B cell (primary cell): Measurements from ENCODE around the gene PYGM. TPM values are rescaled to one million over a fixed set of nuclear protein-coding genes. Genes with fewer than 3 reads are reported as not detected.

Source experiments
- ATAC-seq: fragments of 200-7000 bp; cut with Tn5 transposase; one replicate; pipeline ENCODE4 v1.10.0; 2021; ENCODE audit warnings: low read depth, mild to moderate bottlenecking, moderate number of reproducible peaks, moderate library complexity
- CTCF ChIA-PET: fragments of 350-600 bp; sonication (Branson Sonifier 250); formaldehyde crosslinking; loops from one replicate; lab custom pipeline; 2021; ENCODE audit warnings: antibody characterized with exemption, inconsistent platforms; lab: Charles Lee
- POLR2A ChIA-PET: fragments of 350-600 bp; sonication (Branson Sonifier 250); formaldehyde crosslinking; loops from one replicate; lab custom pipeline; 2021; ENCODE audit warnings: antibody characterized with exemption; lab: Charles Lee
- DNase-seq: peaks from one replicate; pipeline ENCODE4 v3.0.0; 2013
- H2AFZ ChIP-seq: 2 replicates; pipeline ENCODE4 v1.6.1; 2012; ENCODE audit warnings: mild to moderate bottlenecking, low read depth, low read length; ENCODE audit not compliant: insufficient read depth, poor library complexity, severe bottlenecking
- H3K27ac ChIP-seq, 2 donors: 1 replicate in 1 of 2; 2 replicates in 1 of 2; pipeline ENCODE4 v1.5.1; 2012 to 2013; ENCODE audit warnings: low read length in 2 of 2, mild to moderate bottlenecking in 2 of 2, moderate library complexity in 1 of 2
- H3K27me3 ChIP-seq, 4 experiments: fragments of 200-600 bp in 1 of 4; sonication (generic) in 1 of 4; replicated peaks in 1 of 4; 1 replicate in 2 of 4; 2 replicates in 2 of 4; pipeline versions ENCODE4 v1.6.1 to v1.7.0; 2013 to 2016; ENCODE audit warnings: low read length in 3 of 4, mild to moderate bottlenecking in 2 of 4, mixed read lengths in 1 of 4, moderate library complexity in 1 of 4; ENCODE audit not compliant: insufficient read depth in 4 of 4, control insufficient read depth in 3 of 4; ENCODE audit errors: control extremely low read depth in 1 of 4
- H3K36me3 ChIP-seq, 2 experiments: replicated peaks in 1 of 2; 1 replicate in 1 of 2; 2 replicates in 1 of 2; pipeline versions ENCODE4 v1.6.1 to v1.7.1; 2013; ENCODE audit warnings: low read length in 1 of 2; ENCODE audit not compliant: insufficient read depth in 2 of 2, control insufficient read depth in 1 of 2; ENCODE audit errors: control extremely low read depth in 1 of 2, extremely low read depth in 1 of 2
- H3K4me1 ChIP-seq, 2 donors: fragments of 200-600 bp in 1 of 2; sonication (generic) in 1 of 2; 1 replicate in 1 of 2; 2 replicates in 1 of 2; pipeline versions ENCODE4 v1.5.1 to v1.6.1; 2013 to 2017; ENCODE audit warnings: low read length in 2 of 2; ENCODE audit not compliant: control insufficient read depth in 2 of 2, insufficient read depth in 2 of 2
- H3K4me2 ChIP-seq: replicated peaks from 2 replicates; pipeline ENCODE3; 2012; ENCODE audit warnings: mild to moderate bottlenecking, low read depth, low read length; ENCODE audit not compliant: poor library complexity, severe bottlenecking
- H3K4me3 ChIP-seq, 5 experiments: fragments of 200-600 bp in 1 of 5; sonication (generic) in 1 of 5; 1 replicate in 3 of 5; 2 replicates in 2 of 5; pipeline versions ENCODE4 v1.5.1 to v1.7.0; 2011 to 2016; ENCODE audit warnings: low read length in 4 of 5, mild to moderate bottlenecking in 4 of 5, low read depth in 2 of 5, control low read depth in 1 of 5, moderate library complexity in 1 of 5; ENCODE audit not compliant: insufficient read depth in 1 of 5; ENCODE audit errors: control extremely low read depth in 1 of 5, extremely low read depth in 1 of 5
- H3K79me2 ChIP-seq: fragments of 200-600 bp; sonication (generic); one replicate; pipeline ENCODE4 v1.6.0; 2016; ENCODE audit warnings: low read length; ENCODE audit not compliant: control insufficient read depth, insufficient read depth
- H3K9ac ChIP-seq: fragments of 200-600 bp; sonication (generic); 2 replicates; pipeline ENCODE4 v1.6.1; 2017; ENCODE audit warnings: mild to moderate bottlenecking, low read length, moderate library complexity
- H3K9me3 ChIP-seq, 3 donors: one replicate each; pipeline versions ENCODE4 v1.6.1 to v1.7.1; 2013; ENCODE audit warnings: low read length in 2 of 3; ENCODE audit not compliant: control insufficient read depth in 2 of 3, insufficient read depth in 1 of 3; ENCODE audit errors: control extremely low read depth in 1 of 3
- H4K20me1 ChIP-seq: 2 replicates; pipeline ENCODE4 v1.6.0; 2012; ENCODE audit warnings: mild to moderate bottlenecking, low read length; ENCODE audit not compliant: insufficient read depth, control insufficient read depth, poor library complexity, severe bottlenecking
- H3K27ac Mint-ChIP-seq: one replicate; pipeline ENCODE4 v1.8.0; 2021; ENCODE audit warnings: mixed read lengths
- H3K27me3 Mint-ChIP-seq: one replicate; pipeline ENCODE4 v1.8.0; 2021; ENCODE audit warnings: mixed read lengths
- H3K4me1 Mint-ChIP-seq: one replicate; pipeline ENCODE4 v1.8.0; 2021; ENCODE audit warnings: mixed read lengths
- H3K4me3 Mint-ChIP-seq: one replicate; pipeline ENCODE4 v1.8.0; 2021; ENCODE audit warnings: mixed read lengths
- H3K9me3 Mint-ChIP-seq: one replicate; pipeline ENCODE4 v1.8.0; 2022; ENCODE audit warnings: mixed read lengths; ENCODE audit not compliant: insufficient read depth
- CTCF ChIP-seq: fragments of 200-600 bp; IDR thresholded peaks from one replicate; pipeline ENCODE4 v1.8.0; 2022; ENCODE audit warnings: antibody characterized with exemption, mild to moderate bottlenecking
- EZH2 ChIP-seq: IDR thresholded peaks from 2 replicates; pipeline ENCODE4 v1.6.1; 2012; ENCODE audit warnings: borderline replicate concordance, low read depth, mild to moderate bottlenecking, moderate library complexity, low read length; ENCODE audit not compliant: insufficient read depth, poor library complexity, severe bottlenecking
- WGBS: methylation state at CpG from one replicate; pipeline ENCODE4 v1.1.5; 2013; ENCODE audit warnings: missing lambda C conversion rate; ENCODE audit not compliant: insufficient coverage; 5-methylcytosine and 5-hydroxymethylcytosine counted together
- intact Hi-C: fragments of 100-400 bp; cut with micrococcal nuclease; formaldehyde crosslinking; loops from one replicate; pipeline ENCODE4 v1.10.0; 2022
- polyA plus RNA-seq: library from polyadenylated mRNA; depleted of rRNA; stranded (reverse); fragments of >200 nt; gene quantifications from 2 replicates; pipeline ENCODE4 v1.2.3, GENCODE V29; 2012
- total RNA-seq, 2 donors: library from RNA; stranded (reverse); fragments of 120-200 nt in 1 of 2; gene quantifications; 1 replicate in 1 of 2; 2 replicates in 1 of 2; pipeline versions ENCODE4 v1.2.3 to v1.2.4, GENCODE V29; 2013 to 2022

Gene PYGM
- total and polyA plus RNA-seq, 2 donors (not counting 1 experiment from before 2014, with no cell fraction given): 9.3 to 9.6 TPM

GRCh38 chr11:64796047-64796756, 36.4 kb upstream of the PYGM start:
- no peak overlapping the region for H2AFZ ChIP-seq
- no peak overlapping the region for H3K4me3 Mint-ChIP-seq
- H3K4me1 Mint-ChIP-seq: peaks cover 43% of the 10 kb centered on the region
- peak overlapping the region; percentile 37 for H3K27ac Mint-ChIP-seq
- H3K27me3 Mint-ChIP-seq: no peaks in the 10 kb centered on the region
- H3K36me3 ChIP-seq: peaks cover 0 to 57% of the 10 kb centered on the region in 2 experiments
- peaks cover 35 to 38% of the 10 kb centered on the region in 2 donors for H3K4me1 ChIP-seq
- no peaks in the 10 kb centered on the region for H4K20me1 ChIP-seq
- intact Hi-C loops: no loop called here
- CTCF ChIA-PET: interaction anchor here (0.7 kb wide), 1 partner anchor 15 kb away, joined by 3 read pairs; no protein-coding TSS in a partner anchor
- H3K4me3 ChIP-seq: no peak overlapping the region
- H3K9me3 Mint-ChIP-seq: no peaks in the 10 kb centered on the region
- no peak for DNase-seq
- H3K9me3 ChIP-seq: no peaks in the 10 kb centered on the region
- no peak for ATAC-seq
- no peak overlapping the region for H3K9ac ChIP-seq
- TF ChIP-seq EZH2 (no peak), CTCF (no peak)
- no peaks in the 10 kb centered on the region for H3K27me3 ChIP-seq
- POLR2A ChIA-PET: no interaction called here
- WGBS: 65% methylated on average over 9 of the region's 19 CpGs
- no peak overlapping the region for H3K4me2 ChIP-seq
- no peak overlapping the region for H3K27ac ChIP-seq
- H3K79me2 ChIP-seq: peaks cover 15% of the 10 kb centered on the region

DNA sequence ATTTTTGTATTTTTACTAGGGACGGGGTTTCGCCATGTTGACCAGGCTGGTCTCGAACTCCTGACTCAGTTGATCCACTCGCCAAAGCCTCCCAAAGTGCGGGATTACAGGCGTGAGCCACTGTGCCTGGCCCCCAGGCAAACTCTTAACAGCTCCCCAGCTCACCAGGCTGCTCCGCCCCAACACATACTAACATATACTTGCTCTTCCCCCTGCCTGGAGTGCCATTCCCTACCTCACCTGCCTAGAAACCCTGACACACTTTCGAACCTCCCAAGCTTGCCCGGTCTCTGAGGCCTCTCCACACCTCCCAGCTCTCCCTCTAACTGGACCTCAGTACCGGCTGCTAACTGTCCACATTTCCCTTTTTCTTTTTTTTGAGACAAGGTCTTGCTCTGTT, 34.8 kb upstream of the PYGM start:
- Histone ChIP-seq H3K36me3 (peaks cover 2 to 58% of the 10 kb centered on the region in 2 experiments), H3K9ac (no peak overlapping the region), H3K79me2 (peaks cover 12% of the 10 kb centered on the region), H3K4me1 (peaks cover 18 to 21% of the 10 kb centered on the region in 2 donors), H3K27me3 (no peaks in the 10 kb centered on the region), H4K20me1 (no peaks in the 10 kb centered on the region), H3K4me3 (no peak overlapping the region), H2AFZ (no peak overlapping the region), H3K9me3 (no peaks in the 10 kb centered on the region), H3K4me2 (no peak overlapping the region), H3K27ac (no peak overlapping the region)
- Mint-ChIP-seq H3K27me3 (no peaks in the 10 kb centered on the region), H3K4me1 (peaks cover 26% of the 10 kb centered on the region), H3K27ac (peak overlapping the region; percentile 17), H3K4me3 (no peak overlapping the region), H3K9me3 (no peaks in the 10 kb centered on the region)
- DNase-seq (no peak), ATAC-seq (no peak)
- intact Hi-C loops: no loop called here
- ChIA-PET CTCF (interaction anchor here (1.0 to 1.7 kb wide), 2 partner anchors 9 to 16 kb away, joined by 3 to 5 read pairs; partner anchors contain the start of gene SF1), POLR2A (interaction anchor here (0.6 kb wide), 1 partner anchor 9 kb away, joined by 3 read pairs; no protein-coding TSS in a partner anchor)
- WGBS: 97% methylated on average over 10 of the region's 10 CpGs
- TF ChIP-seq EZH2 (no peak), CTCF (no peak)
